Stromal cell of bone marrow (primary cell): ENCODE data around the gene LILRA6.

Experiments used
- DNase-seq: peaks from one replicate; pipeline ENCODE4 v3.0.0-alpha.2; 2012; ENCODE audit warnings: low read depth

The LILRA6 gene

GRCh38 chr19:54188215-54188871 lies 54.2 kb downstream of the LILRA6 start:
- DNase-seq, result no peak

- DNase-seq, result no peak
Measured at GRCh38 chr19:54186934-54187381, 55.6 kb downstream of the LILRA6 start.
